ENCODE results near the gene KCNH8.

- TF ChIP-seq, protein P1, sequence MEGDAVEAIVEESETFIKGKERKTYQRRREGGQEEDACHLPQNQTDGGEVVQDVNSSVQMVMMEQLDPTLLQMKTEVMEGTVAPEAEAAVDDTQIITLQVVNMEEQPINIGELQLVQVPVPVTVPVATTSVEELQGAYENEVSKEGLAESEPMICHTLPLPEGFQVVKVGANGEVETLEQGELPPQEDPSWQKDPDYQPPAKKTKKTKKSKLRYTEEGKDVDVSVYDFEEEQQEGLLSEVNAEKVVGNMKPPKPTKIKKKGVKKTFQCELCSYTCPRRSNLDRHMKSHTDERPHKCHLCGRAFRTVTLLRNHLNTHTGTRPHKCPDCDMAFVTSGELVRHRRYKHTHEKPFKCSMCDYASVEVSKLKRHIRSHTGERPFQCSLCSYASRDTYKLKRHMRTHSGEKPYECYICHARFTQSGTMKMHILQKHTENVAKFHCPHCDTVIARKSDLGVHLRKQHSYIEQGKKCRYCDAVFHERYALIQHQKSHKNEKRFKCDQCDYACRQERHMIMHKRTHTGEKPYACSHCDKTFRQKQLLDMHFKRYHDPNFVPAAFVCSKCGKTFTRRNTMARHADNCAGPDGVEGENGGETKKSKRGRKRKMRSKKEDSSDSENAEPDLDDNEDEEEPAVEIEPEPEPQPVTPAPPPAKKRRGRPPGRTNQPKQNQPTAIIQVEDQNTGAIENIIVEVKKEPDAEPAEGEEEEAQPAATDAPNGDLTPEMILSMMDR (conservative IDR thresholded peaks at IDR 0.05 in 1 of 2, IDR thresholded peaks at IDR 0.05 in 1 of 2; ENCODE audit: extremely low read depth in 1 of 2, insufficient read depth in 1 of 2, low read depth in 1 of 2, low read length in 2 of 2) = no peak
- TF ChIP-seq EZH2 (IDR thresholded peaks at IDR 0.05; ENCODE audit: borderline replicate concordance, low read length) = no peak
Measured at GRCh38 chr3:19485267-19485666, 337.0 kb downstream of the KCNH8 start.

All from mammary epithelial cell (primary cell).